Neural cell (in vitro differentiated cells): ENCODE results near the gene DIRAS1. TPM values are rescaled to one million over a fixed set of nuclear protein-coding genes. Genes with fewer than 3 reads are reported as not detected.
A peak's percentile ranks its signal among the peaks of the same experiment; 100 is the strongest.

Experiments used
- H2AFZ ChIP-seq: fragments of 200-600, 300-800 bp; sonication (generic), shearing (Covaris generic); 2 replicates; pipeline ENCODE4 v1.6.0; 2014; ENCODE audit warnings: low read depth, mild to moderate bottlenecking, antibody characterized with exemption, low read length, moderate library complexity
- H3F3A ChIP-seq: fragments of 200-600 bp; shearing (Covaris generic); 2 replicates; pipeline ENCODE4 v1.6.1; 2016; ENCODE audit warnings: mild to moderate bottlenecking, moderate library complexity, mixed read lengths, antibody characterized with exemption, low read length; ENCODE audit not compliant: insufficient read depth, poor library complexity, severe bottlenecking
- H3K27ac ChIP-seq: fragments of 200-600, 300-800 bp; sonication (generic), shearing (Covaris generic); 2 replicates; pipeline ENCODE4 v1.5.1; 2014; ENCODE audit warnings: mild to moderate bottlenecking, low read length, moderate library complexity
- H3K27me3 ChIP-seq: fragments of 300-800, 200-600 bp; sonication (generic), shearing (Covaris generic); 2 replicates; pipeline ENCODE4 v1.6.0; 2014; ENCODE audit warnings: mild to moderate bottlenecking, low read depth, low read length, moderate library complexity; ENCODE audit not compliant: insufficient read depth
- H3K36me3 ChIP-seq: fragments of 300-800, 200-600 bp; sonication (generic), shearing (Covaris generic); 2 replicates; pipeline ENCODE4 v1.5.1; 2014; ENCODE audit warnings: mild to moderate bottlenecking, antibody characterized with exemption, low read length, moderate library complexity; ENCODE audit not compliant: insufficient read depth
- H3K4me2 ChIP-seq: fragments of 300-800, 200-600 bp; sonication (generic), shearing (Covaris generic); 2 replicates; pipeline ENCODE4 v1.6.0; 2014; ENCODE audit warnings: mild to moderate bottlenecking, low read length
- H3K4me3 ChIP-seq: fragments of 300-800, 200-600 bp; sonication (generic), shearing (Covaris generic); 2 replicates; pipeline ENCODE4 v1.5.1; 2014; ENCODE audit warnings: mild to moderate bottlenecking, low read length, moderate library complexity
- H3K79me2 ChIP-seq: fragments of 200-600 bp; shearing (Covaris generic); replicated peaks from 2 replicates; pipeline ENCODE4 v1.6.0; 2014; ENCODE audit warnings: mild to moderate bottlenecking, low read length, moderate library complexity; ENCODE audit not compliant: insufficient read depth
- H3K9ac ChIP-seq: fragments of 300-800, 200-600 bp; sonication (generic), shearing (Covaris generic); 2 replicates; pipeline ENCODE4 v1.6.1; 2016; ENCODE audit warnings: mild to moderate bottlenecking, low read length, mixed read lengths
- H3K9me2 ChIP-seq: fragments of 200-600 bp; shearing (Covaris generic); 2 replicates; pipeline ENCODE4 v1.6.1; 2016; ENCODE audit warnings: mild to moderate bottlenecking, low read length, mixed read lengths; ENCODE audit not compliant: insufficient read depth
- H3K9me3 ChIP-seq: fragments of 200-600, 300-800 bp; sonication (generic), shearing (Covaris generic); 2 replicates; pipeline ENCODE4 v1.6.1; 2016; ENCODE audit warnings: mild to moderate bottlenecking, mixed run types, low read length, moderate library complexity, mixed read lengths
- H4K20me1 ChIP-seq: fragments of 200-600 bp; shearing (Covaris generic); 2 replicates; pipeline ENCODE4 v1.6.1; 2016; ENCODE audit warnings: mild to moderate bottlenecking, mixed run types; ENCODE audit not compliant: insufficient read depth
- EP300 ChIP-seq: fragments of 450-650 bp; conservative IDR thresholded peaks from 2 replicates; pipeline ENCODE4 v1.6.1; 2014; ENCODE audit warnings: antibody characterized with exemption, mild to moderate bottlenecking, moderate library complexity; ENCODE audit not compliant: poor library complexity, severe bottlenecking
- EZH2 ChIP-seq: fragments of 200-600, 300-800 bp; shearing (Covaris generic), sonication (generic); IDR thresholded peaks from 2 replicates; pipeline ENCODE4 v1.6.1; 2014; ENCODE audit warnings: antibody characterized with exemption, low read length, borderline replicate concordance, mild to moderate bottlenecking; ENCODE audit not compliant: insufficient read depth, poor library complexity, severe bottlenecking
- MXI1 ChIP-seq: fragments of 450-650 bp; conservative IDR thresholded peaks from 2 replicates; pipeline ENCODE4 v1.6.1; 2014; ENCODE audit warnings: antibody characterized with exemption, mild to moderate bottlenecking; ENCODE audit not compliant: poor library complexity, severe bottlenecking
- POLR2AphosphoS5 ChIP-seq: IDR thresholded peaks from 2 replicates; pipeline ENCODE4 v1.6.1; 2012
- RAD21 ChIP-seq: fragments of 450-650 bp; conservative IDR thresholded peaks from 2 replicates; pipeline ENCODE4 v1.6.1; 2014; ENCODE audit warnings: antibody characterized with exemption, mild to moderate bottlenecking, moderate library complexity
- SMC3 ChIP-seq: fragments of 450-650 bp; conservative IDR thresholded peaks from 2 replicates; pipeline ENCODE4 v1.6.1; 2014; ENCODE audit warnings: antibody characterized with exemption, mild to moderate bottlenecking, moderate library complexity; ENCODE audit not compliant: poor library complexity
- TAF1 ChIP-seq: IDR thresholded peaks from 2 replicates; pipeline ENCODE4 v1.6.1; 2012; ENCODE audit warnings: low read depth
- polyA plus RNA-seq: library from polyadenylated mRNA; depleted of rRNA; stranded (reverse); fragments of >200 nt; gene quantifications from 2 replicates; pipeline ENCODE4 v1.2.3, GENCODE V29; 2014
- TF ChIP-seq, protein P1 (sequence below): IDR thresholded peaks from 2 replicates; pipeline ENCODE4 v1.6.1; 2012; ENCODE audit warnings: borderline replicate concordance
- TF ChIP-seq, protein P2 (sequence below): fragments of 450-650 bp; IDR thresholded peaks from 2 replicates; pipeline ENCODE4 v1.5.1; 2014; ENCODE audit warnings: antibody characterized with exemption, mild to moderate bottlenecking, moderate library complexity; ENCODE audit not compliant: poor library complexity, severe bottlenecking

Gene DIRAS1
- polyA plus RNA-seq, 1 donor from 2014 or later = 39.8 TPM

DNA sequence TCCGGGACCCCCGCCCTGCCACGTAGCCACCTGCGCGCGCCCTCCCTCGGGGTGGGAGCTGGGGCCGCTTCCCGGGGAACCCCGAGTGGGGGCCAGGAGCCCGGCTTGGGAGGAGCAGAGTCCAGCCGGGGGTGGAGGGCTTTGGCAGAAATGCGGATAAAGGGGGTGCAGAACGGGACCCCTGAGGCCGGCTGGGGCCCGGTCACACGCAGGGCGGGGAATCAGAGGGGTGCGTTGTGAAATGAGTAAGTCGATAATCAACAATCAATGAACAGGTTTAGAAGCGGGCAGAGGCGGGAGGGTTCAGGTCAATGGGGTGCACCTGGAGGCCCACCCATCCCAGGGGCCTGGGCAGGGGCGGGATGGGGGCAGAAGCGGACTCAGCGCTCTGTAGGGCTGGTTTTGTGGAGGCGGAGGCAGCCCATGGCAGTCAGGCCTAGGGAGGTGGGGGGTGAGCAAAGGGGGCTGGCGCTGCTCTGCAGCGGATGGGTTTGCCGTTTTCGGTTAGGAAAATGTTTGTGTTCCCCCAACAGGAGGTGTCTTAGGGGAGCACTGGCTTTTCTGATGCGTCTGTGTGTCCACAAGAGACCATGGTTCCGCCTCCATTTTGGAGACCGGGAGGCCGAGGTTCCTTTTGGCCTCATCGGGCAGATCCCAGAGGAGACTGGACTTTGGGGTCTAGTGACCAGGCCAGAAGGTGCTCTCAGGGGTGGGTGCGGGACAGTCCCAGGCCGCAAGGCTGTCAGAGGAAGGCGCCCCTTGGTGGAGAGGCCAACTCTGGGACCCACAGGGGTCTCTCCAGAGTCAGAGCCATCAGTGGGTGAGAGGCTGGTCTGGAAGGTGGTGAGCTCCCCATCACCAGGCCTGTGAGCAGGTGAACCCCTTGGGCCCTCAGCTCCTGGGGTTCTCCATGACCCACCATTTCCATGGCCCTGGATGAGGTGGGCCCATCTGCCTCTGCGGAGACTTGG, 683 bp upstream of the DIRAS1 start:
- Histone ChIP-seq H3K27ac (no peak overlapping the region), H4K20me1 (no peaks in the 10 kb centered on the region), H3K4me3 (peak overlapping the region; percentile 78), H3K4me2 (peak overlapping the region; percentile 89), H3K27me3 (no peaks in the 10 kb centered on the region), H3K9me3 (no peaks in the 10 kb centered on the region), H3K9ac (peak overlapping the region; percentile 79), H3F3A (no peaks in the 10 kb centered on the region), H3K36me3 (no peaks in the 10 kb centered on the region), H3K9me2 (no peaks in the 10 kb centered on the region), H3K79me2 (no peaks in the 10 kb centered on the region), H2AFZ (peak overlapping the region; percentile 33)
- TF ChIP-seq, protein P1, sequence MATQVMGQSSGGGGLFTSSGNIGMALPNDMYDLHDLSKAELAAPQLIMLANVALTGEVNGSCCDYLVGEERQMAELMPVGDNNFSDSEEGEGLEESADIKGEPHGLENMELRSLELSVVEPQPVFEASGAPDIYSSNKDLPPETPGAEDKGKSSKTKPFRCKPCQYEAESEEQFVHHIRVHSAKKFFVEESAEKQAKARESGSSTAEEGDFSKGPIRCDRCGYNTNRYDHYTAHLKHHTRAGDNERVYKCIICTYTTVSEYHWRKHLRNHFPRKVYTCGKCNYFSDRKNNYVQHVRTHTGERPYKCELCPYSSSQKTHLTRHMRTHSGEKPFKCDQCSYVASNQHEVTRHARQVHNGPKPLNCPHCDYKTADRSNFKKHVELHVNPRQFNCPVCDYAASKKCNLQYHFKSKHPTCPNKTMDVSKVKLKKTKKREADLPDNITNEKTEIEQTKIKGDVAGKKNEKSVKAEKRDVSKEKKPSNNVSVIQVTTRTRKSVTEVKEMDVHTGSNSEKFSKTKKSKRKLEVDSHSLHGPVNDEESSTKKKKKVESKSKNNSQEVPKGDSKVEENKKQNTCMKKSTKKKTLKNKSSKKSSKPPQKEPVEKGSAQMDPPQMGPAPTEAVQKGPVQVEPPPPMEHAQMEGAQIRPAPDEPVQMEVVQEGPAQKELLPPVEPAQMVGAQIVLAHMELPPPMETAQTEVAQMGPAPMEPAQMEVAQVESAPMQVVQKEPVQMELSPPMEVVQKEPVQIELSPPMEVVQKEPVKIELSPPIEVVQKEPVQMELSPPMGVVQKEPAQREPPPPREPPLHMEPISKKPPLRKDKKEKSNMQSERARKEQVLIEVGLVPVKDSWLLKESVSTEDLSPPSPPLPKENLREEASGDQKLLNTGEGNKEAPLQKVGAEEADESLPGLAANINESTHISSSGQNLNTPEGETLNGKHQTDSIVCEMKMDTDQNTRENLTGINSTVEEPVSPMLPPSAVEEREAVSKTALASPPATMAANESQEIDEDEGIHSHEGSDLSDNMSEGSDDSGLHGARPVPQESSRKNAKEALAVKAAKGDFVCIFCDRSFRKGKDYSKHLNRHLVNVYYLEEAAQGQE = no peak
- TF ChIP-seq POLR2AphosphoS5 (no peak), EP300 (no peak), MXI1 (no peak), RAD21 (no peak), TAF1 (no peak), SMC3 (no peak), EZH2 (no peak)
- TF ChIP-seq, protein P2, sequence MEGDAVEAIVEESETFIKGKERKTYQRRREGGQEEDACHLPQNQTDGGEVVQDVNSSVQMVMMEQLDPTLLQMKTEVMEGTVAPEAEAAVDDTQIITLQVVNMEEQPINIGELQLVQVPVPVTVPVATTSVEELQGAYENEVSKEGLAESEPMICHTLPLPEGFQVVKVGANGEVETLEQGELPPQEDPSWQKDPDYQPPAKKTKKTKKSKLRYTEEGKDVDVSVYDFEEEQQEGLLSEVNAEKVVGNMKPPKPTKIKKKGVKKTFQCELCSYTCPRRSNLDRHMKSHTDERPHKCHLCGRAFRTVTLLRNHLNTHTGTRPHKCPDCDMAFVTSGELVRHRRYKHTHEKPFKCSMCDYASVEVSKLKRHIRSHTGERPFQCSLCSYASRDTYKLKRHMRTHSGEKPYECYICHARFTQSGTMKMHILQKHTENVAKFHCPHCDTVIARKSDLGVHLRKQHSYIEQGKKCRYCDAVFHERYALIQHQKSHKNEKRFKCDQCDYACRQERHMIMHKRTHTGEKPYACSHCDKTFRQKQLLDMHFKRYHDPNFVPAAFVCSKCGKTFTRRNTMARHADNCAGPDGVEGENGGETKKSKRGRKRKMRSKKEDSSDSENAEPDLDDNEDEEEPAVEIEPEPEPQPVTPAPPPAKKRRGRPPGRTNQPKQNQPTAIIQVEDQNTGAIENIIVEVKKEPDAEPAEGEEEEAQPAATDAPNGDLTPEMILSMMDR = no peak

DNA sequence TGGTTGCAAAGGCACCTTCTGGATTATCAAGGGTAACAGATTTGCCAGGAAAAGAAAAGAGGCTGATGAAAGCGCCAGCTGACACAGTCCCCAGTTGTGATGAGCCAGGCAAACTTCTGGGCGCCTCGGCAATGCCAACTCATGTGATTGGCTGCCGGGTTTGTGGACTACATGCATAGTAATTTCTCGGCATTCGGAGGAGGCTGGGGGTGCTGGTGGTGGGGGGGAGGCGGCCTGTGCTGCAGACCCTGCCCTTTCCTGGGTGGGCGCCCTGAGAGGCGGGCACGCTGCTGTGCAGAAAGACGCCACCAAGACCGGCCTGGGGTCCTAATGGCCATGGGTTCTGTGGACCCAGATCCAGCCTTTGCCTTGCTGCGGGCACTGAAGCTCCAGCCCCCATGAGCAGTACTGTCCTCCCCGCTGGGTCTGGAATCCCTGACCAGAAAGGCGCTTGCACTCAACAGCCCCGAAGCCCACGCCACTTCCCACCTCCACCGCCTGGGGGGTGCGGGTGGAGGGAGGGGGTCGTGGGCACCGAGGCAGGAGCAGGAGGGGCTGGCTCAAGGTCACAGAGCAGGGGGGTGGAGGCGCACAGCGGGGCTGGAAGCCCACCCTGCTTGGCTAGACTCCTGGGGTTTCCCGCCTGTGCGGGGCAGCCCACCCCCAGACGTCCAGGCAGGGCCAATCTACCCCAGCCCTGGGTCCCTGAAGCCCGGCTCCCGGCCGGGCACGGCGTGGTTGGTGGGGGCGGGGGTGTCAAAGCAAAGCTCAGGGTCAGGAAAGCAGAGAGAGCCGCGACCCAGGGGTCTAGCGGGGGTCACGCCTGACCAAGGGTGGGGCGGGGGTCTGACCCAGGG, 1.0 kb downstream of the DIRAS1 start:
- Histone ChIP-seq H3K27ac (peak overlapping the region; percentile 47), H3K9ac (peak overlapping the region; percentile 88)

More for the DNA sequence above, 1.0 kb downstream of the DIRAS1 start:
- Histone ChIP-seq H3K4me3 (peak overlapping the region; percentile 91), H3K4me2 (peak overlapping the region; percentile 80), H3K27me3 (no peaks in the 10 kb centered on the region), H3K9me2 (no peaks in the 10 kb centered on the region), H3K9me3 (no peaks in the 10 kb centered on the region), H3F3A (no peaks in the 10 kb centered on the region), H3K79me2 (no peaks in the 10 kb centered on the region), H2AFZ (peak overlapping the region; percentile 45), H4K20me1 (no peaks in the 10 kb centered on the region), H3K36me3 (peaks cover 14% of the 10 kb centered on the region)
- TF ChIP-seq EZH2 (no peak), EP300 (no peak)
- TF ChIP-seq, protein P2 = peak; percentile 36
